CD4-positive, alpha-beta T cell treated with Interferon gamma for 1 hour (primary cell): ENCODE results near the gene PAK1.

Source experiments
- DNase-seq: peaks from one replicate; pipeline ENCODE4 v3.0.0-alpha.2; 2020

Gene PAK1

DNA sequence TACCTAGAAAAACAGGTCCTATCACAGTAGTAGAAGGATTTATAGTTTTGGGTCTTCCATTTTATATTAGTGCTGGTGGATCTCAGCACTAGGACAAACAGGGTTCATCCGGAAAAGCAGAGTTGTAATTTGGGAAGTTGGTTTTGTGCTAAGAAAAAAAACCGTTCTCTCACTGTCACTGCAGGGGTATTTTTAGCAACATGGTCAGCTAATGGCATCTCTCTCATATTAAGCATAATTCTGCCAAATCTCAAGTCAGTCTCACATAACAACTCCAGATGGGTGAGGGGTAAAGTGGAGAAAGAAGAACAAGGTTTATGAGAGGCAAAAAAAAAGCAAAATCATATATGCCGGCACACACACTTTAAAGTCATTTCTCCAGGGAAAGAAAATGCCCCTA is 120.8 kb downstream of the PAK1 start:
- DNase-seq: no peak

DNA sequence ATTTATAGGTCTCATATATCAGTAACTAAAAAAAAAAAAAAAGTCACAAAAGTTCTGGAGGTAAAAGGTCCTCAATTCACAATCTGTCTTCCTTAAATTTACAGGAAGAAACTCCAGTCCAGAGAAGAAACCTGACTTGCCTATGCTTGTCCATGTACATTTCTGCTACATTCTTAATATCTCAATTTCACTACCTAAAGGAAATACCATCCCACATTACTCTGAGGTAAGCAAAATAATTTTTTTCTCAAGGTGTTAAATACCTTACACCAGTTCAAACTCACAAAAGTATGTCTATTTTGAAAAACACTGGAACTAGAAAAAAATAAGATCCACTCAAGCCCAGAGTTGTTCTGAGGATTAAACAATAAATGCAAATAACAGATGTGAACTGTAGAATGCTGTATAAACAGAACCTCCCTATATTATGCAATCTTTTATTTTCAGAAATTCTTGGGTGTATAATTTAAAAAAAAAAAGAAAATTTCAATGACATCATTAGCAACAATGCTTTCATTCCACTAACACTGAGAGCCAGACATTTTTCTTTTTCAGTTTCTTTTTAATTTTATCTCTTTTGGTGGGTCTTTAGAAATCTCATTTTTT is 122.5 kb downstream of the PAK1 start:
- no peak for DNase-seq

- no peak for DNase-seq
Observed at GRCh38 chr11:77347948-77348347, 125.9 kb downstream of the PAK1 start.

GRCh38 chr11:77346906-77347603 is 126.8 kb downstream of the PAK1 start:
- no peak for DNase-seq

DNA sequence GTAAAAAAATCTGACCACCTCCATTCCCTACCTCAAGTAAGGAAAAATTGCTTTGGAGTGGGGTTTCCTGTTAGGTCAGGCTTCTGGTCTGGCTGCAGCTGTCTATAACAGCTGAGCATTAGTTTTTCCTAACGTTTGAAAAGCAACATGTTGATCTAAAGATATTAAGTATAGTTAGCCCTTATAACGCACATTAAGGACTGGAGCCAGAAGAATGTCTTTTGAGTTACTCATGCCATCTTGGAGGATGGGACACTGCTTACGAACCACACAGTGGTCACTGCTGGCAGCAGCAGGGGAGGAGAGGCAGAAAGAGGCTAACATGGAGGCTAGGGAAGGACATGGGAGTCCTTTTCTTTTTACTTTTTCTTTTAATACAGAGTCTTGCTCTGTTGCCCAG is 128.3 kb downstream of the PAK1 start:
- DNase-seq: no peak

DNA sequence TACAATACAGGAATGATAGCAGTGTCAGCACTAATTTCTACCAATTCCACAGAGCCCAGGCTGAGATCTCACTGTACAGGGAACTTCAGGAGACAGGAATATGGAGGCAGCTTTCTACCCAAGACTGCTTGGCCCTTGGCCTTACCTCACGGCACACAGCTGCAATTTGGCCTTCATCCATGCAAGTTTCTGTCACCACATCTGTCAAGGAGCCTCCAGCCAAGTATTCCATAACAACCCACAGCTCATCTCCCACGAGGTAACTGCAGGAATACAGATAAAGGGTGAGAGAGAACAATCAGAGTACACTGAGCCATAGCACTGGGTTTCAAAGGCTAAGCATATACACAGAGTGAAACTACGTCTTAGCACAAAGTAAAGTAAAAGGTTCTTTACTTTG is 133.4 kb downstream of the PAK1 start:
- DNase-seq: no peak

DNA sequence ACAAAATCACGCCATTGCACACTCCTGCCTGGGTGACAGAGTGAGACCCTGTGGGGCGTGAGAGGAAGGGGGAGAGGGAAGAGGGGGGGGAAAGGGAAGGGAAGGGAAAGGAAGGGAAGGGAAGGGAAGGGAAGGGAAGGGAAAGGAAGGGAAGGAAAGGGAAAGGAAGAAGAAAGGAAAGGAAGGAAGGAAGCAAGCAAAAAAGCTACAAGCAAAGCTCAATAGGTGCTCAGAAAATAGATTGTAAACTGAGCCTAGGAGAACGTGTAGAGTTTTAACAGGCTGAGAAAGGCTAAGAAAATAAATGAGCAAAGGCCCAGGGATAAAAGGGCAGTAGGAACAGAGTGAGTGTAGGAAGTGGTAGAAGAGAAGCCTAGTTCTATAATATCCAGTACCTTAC is 141.6 kb downstream of the PAK1 start:
- DNase-seq: no peak

DNA sequence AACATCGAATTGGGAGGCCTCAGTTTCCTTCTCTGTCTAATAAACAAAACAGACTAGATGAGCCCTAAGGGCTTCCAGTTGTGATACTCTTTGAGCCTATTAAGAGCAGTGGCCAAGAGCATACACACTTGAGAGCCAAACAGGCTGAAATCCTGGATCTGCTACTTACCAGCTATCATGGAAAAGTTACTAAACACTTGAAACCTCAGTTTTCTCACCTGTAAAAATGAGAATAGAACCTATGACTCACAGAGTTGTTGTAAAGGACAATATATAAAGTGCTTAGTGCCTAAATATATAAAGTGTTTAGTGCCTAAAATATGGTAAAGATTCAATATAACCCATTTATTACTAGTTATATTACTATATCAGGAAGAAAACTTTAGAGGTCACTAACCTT is 148.7 kb downstream of the PAK1 start:
- DNase-seq: no peak

GRCh38 chr11:77324508-77324907 is 149.4 kb downstream of the PAK1 start:
- no peak for DNase-seq

DNA sequence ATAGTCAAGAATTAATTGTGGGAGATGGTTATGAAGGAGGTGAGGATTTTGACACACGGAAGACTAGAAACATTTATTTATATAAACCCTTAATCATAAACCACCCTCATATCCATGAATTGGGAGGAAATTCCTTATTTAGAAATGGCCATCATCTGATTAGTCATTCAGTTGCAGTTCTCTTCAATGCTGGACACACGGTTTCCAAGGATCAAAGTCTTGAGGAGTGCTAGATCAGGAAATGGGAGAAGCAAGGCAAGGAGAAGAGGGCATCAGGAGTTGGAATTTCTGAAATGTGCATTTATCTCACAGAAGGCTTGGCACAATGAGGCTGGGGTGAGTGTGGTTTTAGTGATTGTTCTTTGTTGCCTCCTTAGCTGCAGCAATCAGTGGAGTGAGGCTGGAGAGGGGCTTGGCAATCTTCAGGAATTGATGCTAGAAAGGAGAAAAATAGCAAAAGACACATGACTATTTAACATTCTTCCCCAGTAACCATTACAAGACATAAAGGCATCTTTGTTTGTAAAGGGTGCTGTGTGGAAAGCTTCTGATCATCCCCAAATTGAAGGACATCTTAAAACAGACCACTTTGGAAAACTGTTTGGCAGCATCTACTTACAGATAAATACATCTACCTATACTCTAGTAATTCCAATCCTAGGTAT is 150.8 kb downstream of the PAK1 start:
- no peak for DNase-seq

DNA sequence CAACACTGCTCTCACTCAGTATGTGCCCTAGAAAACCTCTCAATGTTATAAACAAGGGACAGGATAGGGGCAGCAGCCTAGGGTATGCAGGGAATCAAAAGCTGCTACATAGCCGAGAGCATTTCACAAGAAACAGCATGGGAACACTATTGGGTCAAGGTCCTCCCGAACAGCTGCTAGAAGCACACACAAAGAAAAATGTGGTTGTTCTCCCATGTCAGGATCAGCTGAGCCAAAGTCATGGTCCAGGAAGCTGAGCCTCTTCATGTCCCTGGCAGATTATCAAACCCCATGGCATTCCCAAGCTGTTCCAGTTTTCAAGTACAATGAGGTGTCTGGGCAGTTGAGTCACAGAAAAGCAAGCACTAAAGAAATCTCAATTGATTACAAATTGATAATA is 151.4 kb downstream of the PAK1 start:
- DNase-seq: no peak

GRCh38 chr11:77320351-77320750 is 153.5 kb downstream of the PAK1 start:
- no peak for DNase-seq

DNA sequence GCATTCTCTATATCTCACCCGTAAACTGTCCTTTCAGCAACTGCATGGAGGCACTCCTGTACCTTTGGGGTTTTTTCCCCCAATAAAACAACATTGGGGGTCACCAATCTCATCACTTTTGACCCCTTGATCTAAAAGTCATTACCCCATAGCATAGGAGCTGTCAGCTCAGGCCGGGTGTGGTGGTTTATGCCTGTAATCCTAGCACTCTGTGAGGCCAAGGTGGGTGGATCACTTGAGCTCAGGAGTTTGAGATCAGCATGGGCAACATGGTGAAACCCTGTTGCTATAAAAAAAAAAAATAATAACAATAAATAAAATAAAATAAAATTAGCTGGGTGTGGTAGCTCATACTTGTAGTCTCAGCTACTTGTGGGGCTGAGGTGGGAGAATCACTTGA is 155.3 kb downstream of the PAK1 start:
- no peak for DNase-seq

- no peak for DNase-seq
Observed at GRCh38 chr11:77316733-77317342, 157.1 kb downstream of the PAK1 start.

GRCh38 chr11:77312107-77312506 is 161.8 kb downstream of the PAK1 start:
- DNase-seq: no peak

DNA sequence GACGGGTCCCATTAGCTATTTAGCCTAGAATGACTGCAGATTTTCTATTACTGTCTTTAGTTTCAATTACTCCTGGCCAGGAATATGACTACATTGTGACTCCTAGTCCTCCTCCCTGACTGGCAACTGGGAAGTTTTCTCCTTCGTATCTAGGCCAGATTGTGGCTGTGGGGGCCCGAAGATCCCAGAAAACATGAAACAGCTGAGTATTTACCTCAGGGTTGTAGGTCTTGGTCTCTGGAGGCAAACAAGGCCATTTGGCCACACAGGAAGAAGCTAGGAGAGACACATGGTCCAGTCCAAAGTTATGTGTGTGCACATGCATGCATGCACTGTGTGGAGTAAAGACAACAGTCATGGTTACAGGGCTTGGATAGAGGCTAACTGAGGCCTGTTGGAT is 162.2 kb downstream of the PAK1 start:
- DNase-seq: no peak

DNA sequence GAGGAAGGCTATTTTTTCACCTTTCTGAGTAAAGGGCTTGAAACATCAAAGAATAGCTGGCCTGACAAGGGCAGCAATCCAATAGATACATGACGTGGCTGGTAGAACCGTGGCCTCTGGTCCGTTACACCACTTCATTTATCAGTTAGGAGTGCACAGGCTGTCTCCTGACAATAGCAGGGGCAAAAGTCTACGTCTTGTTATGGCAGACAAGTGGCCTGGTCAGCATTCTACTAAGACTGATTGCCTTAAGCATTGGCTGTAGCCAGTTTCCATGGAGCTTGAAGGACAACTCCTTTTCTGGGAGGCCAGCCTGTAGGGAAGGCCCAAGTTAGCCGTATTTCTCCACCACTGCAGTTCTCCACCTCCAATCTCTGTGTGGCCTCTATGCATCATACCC is 163.2 kb downstream of the PAK1 start:
- DNase-seq: no peak

GRCh38 chr11:77309401-77310085 is 164.4 kb downstream of the PAK1 start:
- no peak for DNase-seq

- DNase-seq: no peak
Observed at GRCh38 chr11:77308838-77309237, 165.1 kb downstream of the PAK1 start.

GRCh38 chr11:77303328-77303727 is 170.6 kb downstream of the PAK1 start:
- DNase-seq: no peak

GRCh38 chr11:77302752-77303151 is 171.1 kb downstream of the PAK1 start:
- DNase-seq: no peak

GRCh38 chr11:77301510-77301909 is 172.4 kb downstream of the PAK1 start, which contains the start of gene GDPD4:
GDPD4 (minus strand) TSS chr11:77301686; CDS start chr11:77285137, 16,549 bp downstream.
- no peak for DNase-seq

DNA sequence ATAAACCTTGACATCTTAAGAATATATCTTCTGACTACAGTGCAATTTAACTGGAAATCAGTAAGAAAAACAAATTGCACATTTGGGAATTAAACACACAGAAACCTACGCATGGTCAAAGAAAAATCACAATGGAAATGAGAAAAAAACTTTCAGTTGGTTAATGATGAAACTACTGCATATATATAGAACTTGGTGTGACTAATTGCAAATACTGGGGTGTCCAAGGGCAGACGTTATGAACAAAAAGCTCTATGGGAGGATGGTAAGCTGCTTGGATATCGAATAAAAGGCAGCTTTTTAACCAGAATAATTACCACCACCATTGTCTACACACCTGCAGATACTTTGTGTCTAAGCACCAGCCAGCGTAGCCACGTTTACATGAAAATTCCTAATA is 173.2 kb downstream of the PAK1 start:
- DNase-seq: no peak
